ENCODE results near the gene GMDS. TPM values are rescaled to one million over a fixed set of nuclear protein-coding genes. Genes with fewer than 3 reads are reported as not detected.

Gene GMDS
- total RNA-seq, 4 donors from 2014 or later: 197 to 375 (median 215) TPM

DNA sequence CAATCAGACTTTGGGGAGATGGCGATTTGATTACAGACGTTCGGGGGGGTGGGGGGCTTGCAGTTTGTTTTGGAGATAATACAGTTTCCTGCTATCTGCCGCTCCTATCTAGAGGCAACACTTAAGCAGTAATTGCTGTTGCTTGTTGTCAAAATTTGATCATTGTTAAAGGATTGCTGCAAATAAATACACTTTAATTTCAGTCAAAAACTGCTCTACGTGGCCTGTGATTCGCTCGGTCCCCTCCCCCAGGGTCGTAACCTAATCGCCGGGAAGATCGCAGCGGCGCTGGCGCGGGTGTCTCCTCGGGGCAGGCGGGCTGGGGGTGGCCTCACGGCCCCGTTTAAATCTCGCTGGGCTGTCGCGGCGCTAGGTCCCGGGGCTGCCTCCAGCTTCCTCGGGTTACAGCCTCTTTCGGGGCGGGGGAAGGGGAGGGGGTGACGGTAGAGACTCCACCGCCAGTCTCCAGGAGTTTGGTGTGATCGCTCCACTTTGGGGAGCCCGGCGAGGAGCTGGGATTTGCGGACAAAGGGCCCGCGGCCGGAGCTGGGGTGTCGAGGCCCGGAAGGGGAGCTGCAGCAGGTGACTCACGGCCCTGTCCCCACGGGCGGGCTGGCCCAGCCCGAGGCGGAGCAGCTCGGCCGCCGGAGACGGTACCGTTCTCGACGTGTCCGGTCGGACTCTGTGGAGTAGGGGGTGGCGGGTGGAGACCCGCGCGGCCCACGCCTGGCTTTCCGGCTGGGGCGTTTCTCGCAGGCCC, 631.5 kb downstream of the GMDS start:
- Histone ChIP-seq H3K9me3 (no peaks in the 10 kb centered on the region), H3K27ac (no peak overlapping the region), H3K36me3 (no peaks in the 10 kb centered on the region), H3K4me1 (peaks cover 0 to 42% (median 24%) of the 10 kb centered on the region in 4 donors), H3K27me3 (peaks cover 7 to 54% of the 10 kb centered on the region in 2 donors), H3K4me3 (peak overlapping the region in 2 of 4 donors; percentile 33 to 37)
- DNase-seq: peak in 1 of 3 donors; percentile 56
- TF ChIP-seq, protein P1, sequence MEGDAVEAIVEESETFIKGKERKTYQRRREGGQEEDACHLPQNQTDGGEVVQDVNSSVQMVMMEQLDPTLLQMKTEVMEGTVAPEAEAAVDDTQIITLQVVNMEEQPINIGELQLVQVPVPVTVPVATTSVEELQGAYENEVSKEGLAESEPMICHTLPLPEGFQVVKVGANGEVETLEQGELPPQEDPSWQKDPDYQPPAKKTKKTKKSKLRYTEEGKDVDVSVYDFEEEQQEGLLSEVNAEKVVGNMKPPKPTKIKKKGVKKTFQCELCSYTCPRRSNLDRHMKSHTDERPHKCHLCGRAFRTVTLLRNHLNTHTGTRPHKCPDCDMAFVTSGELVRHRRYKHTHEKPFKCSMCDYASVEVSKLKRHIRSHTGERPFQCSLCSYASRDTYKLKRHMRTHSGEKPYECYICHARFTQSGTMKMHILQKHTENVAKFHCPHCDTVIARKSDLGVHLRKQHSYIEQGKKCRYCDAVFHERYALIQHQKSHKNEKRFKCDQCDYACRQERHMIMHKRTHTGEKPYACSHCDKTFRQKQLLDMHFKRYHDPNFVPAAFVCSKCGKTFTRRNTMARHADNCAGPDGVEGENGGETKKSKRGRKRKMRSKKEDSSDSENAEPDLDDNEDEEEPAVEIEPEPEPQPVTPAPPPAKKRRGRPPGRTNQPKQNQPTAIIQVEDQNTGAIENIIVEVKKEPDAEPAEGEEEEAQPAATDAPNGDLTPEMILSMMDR (IDR thresholded peaks at IDR 0.05): no peak
- no peak for TF ChIP-seq POLR2A (IDR thresholded peaks at IDR 0.05)

DNA sequence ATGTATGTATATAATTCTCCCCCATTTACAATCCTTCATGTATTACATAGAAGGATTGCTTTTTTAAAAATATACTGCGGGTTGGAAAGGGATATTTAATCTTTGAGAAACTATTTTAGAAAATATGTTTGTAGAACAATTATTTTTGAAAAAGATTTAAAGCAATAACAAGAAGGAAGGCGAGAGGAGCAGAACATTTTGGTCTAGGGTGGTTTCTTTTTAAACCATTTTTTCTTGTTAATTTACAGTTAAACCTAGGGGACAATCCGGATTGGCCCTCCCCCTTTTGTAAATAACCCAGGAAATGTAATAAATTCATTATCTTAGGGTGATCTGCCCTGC, 632.1 kb downstream of the GMDS start:
- TF ChIP-seq POLR2A (IDR thresholded peaks at IDR 0.05): no peak
- TF ChIP-seq, protein P1 (IDR thresholded peaks at IDR 0.05): no peak
- H3K36me3 ChIP-seq: no peaks in the 10 kb centered on the region
- H3K27ac ChIP-seq: no peak overlapping the region
- peaks cover 7 to 59% of the 10 kb centered on the region in 2 donors for H3K27me3 ChIP-seq
- peak overlapping the region in 1 of 4 donors; percentile 37 for H3K4me3 ChIP-seq
- H3K9me3 ChIP-seq: no peaks in the 10 kb centered on the region
- peaks cover 0 to 44% (median 26%) of the 10 kb centered on the region in 4 donors for H3K4me1 ChIP-seq
- DNase-seq: no peak

DNA sequence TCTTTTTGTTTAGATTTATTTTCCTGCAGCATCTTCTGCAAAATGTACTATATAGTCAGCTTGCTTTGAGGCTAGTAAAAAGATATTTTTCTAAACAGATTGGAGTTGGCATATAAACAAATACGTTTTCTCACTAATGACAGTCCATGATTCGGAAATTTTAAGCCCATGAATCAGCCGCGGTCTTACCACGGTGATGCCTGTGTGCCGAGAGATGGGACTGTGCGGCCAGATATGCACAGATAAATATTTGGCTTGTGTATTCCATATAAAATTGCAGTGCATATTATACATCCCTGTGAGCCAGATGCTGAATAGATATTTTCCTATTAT, 632.5 kb downstream of the GMDS start:
- Histone ChIP-seq H3K27me3 (peaks cover 7 to 63% of the 10 kb centered on the region in 2 donors), H3K4me1 (peaks cover 0 to 44% (median 28%) of the 10 kb centered on the region in 4 donors), H3K4me3 (no peak overlapping the region), H3K36me3 (no peaks in the 10 kb centered on the region), H3K27ac (no peak overlapping the region), H3K9me3 (no peaks in the 10 kb centered on the region)
- TF ChIP-seq, protein P1 (IDR thresholded peaks at IDR 0.05): no peak
- TF ChIP-seq POLR2A (IDR thresholded peaks at IDR 0.05): no peak
- no peak for DNase-seq

DNA sequence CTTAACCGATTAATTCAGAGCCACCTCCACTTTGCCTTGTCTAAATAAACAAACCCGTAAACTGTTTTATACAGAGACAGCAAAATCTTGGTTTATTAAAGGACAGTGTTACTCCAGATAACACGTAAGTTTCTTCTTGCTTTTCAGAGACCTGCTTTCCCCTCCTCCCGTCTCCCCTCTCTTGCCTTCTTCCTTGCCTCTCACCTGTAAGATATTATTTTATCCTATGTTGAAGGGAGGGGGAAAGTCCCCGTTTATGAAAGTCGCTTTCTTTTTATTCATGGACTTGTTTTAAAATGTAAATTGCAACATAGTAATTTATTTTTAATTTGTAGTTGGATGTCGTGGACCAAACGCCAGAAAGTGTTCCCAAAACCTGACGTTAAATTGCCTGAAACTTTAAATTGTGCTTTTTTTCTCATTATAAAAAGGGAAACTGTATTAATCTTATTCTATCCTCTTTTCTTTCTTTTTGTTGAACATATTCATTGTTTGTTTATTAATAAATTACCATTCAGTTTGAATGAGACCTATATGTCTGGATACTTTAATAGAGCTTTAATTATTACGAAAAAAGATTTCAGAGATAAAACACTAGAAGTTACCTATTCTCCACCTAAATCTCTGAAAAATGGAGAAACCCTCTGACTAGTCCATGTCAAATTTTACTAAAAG, 633.0 kb downstream of the GMDS start:
- no peaks in the 10 kb centered on the region for H3K9me3 ChIP-seq
- H3K4me1 ChIP-seq: peaks cover 0 to 48% (median 29%) of the 10 kb centered on the region in 4 donors
- no peak overlapping the region for H3K27ac ChIP-seq
- peaks cover 7 to 68% of the 10 kb centered on the region in 2 donors for H3K27me3 ChIP-seq
- no peak for DNase-seq
- no peak for TF ChIP-seq POLR2A (IDR thresholded peaks at IDR 0.05)
- TF ChIP-seq, protein P1 (IDR thresholded peaks at IDR 0.05): no peak
- no peaks in the 10 kb centered on the region for H3K36me3 ChIP-seq
- peak overlapping the region; percentile 32 to 66 (median 58) for H3K4me3 ChIP-seq

DNA sequence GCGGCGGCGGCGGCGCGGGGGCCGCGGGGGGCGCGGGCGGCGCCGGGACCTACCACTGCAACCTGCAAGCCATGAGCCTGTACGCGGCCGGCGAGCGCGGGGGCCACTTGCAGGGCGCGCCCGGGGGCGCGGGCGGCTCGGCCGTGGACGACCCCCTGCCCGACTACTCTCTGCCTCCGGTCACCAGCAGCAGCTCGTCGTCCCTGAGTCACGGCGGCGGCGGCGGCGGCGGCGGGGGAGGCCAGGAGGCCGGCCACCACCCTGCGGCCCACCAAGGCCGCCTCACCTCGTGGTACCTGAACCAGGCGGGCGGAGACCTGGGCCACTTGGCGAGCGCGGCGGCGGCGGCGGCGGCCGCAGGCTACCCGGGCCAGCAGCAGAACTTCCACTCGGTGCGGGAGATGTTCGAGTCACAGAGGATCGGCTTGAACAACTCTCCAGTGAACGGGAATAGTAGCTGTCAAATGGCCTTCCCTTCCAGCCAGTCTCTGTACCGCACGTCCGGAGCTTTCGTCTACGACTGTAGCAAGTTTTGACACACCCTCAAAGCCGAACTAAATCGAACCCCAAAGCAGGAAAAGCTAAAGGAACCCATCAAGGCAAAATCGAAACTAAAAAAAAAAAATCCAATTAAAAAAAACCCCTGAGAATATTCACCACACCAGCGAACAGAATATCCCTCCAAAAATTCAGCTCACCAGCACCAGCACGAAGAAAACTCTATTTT, 633.7 kb downstream of the GMDS start:
- DNase-seq: peak in 1 of 3 donors; percentile 45
- no peak overlapping the region for H3K27ac ChIP-seq
- no peaks in the 10 kb centered on the region for H3K9me3 ChIP-seq
- peak overlapping the region; percentile 32 to 66 (median 58) for H3K4me3 ChIP-seq
- H3K27me3 ChIP-seq: peaks cover 7 to 75% of the 10 kb centered on the region in 2 donors
- H3K4me1 ChIP-seq: peaks cover 0 to 55% (median 31%) of the 10 kb centered on the region in 4 donors
- TF ChIP-seq, protein P1 (IDR thresholded peaks at IDR 0.05): no peak
- TF ChIP-seq POLR2A (IDR thresholded peaks at IDR 0.05): no peak
- H3K36me3 ChIP-seq: no peaks in the 10 kb centered on the region

All from Peyer's patch (tissue), 4 donors.